ENCODE measurements around the gene FBN1. TPM values are rescaled to one million over a fixed set of nuclear protein-coding genes. Genes with fewer than 3 reads are reported as not detected.

Gene FBN1
- total RNA-seq, 2 donors from 2014 or later: 0.91 to 1.6 TPM

- no peaks in the 10 kb centered on the region for H3K27me3 Mint-ChIP-seq
These were observed 178.7 kb downstream of the FBN1 start for GRCh38 chr15:48466820-48467219.

GRCh38 chr15:48466079-48466478 lies 179.4 kb downstream of the FBN1 start:
- Mint-ChIP-seq H3K27me3 (no peaks in the 10 kb centered on the region), H3K9me3 (no peaks in the 10 kb centered on the region), H3K4me1 (no peaks in the 10 kb centered on the region), H3K4me3 (no peak overlapping the region), H3K36me3 (ENCODE audit: low read depth) (no peaks in the 10 kb centered on the region), H3K27ac (no peak overlapping the region)
- no peak for ATAC-seq (replicated peaks)

More at GRCh38 chr15:48466820-48467219, 178.7 kb downstream of the FBN1 start:
- no peak overlapping the region for H3K4me3 Mint-ChIP-seq
- no peaks in the 10 kb centered on the region for H3K36me3 Mint-ChIP-seq (ENCODE audit: low read depth)
- ATAC-seq (replicated peaks): no peak
- no peaks in the 10 kb centered on the region for H3K9me3 Mint-ChIP-seq
- H3K27ac Mint-ChIP-seq: no peak overlapping the region
- H3K4me1 Mint-ChIP-seq: no peaks in the 10 kb centered on the region

- ATAC-seq (replicated peaks): no peak
- H3K9me3 Mint-ChIP-seq: no peaks in the 10 kb centered on the region
- no peaks in the 10 kb centered on the region for H3K27me3 Mint-ChIP-seq
- no peaks in the 10 kb centered on the region for H3K36me3 Mint-ChIP-seq (ENCODE audit: low read depth)
- H3K4me3 Mint-ChIP-seq: no peak overlapping the region
- no peak overlapping the region for H3K27ac Mint-ChIP-seq
- no peaks in the 10 kb centered on the region for H3K4me1 Mint-ChIP-seq
These were observed 180.1 kb downstream of the FBN1 start for GRCh38 chr15:48465410-48465809.

GRCh38 chr15:48463366-48463880 lies 182.1 kb downstream of the FBN1 start:
- Mint-ChIP-seq H3K36me3 (ENCODE audit: low read depth) (no peaks in the 10 kb centered on the region), H3K4me1 (no peaks in the 10 kb centered on the region), H3K4me3 (no peak overlapping the region), H3K27me3 (no peaks in the 10 kb centered on the region), H3K27ac (no peak overlapping the region), H3K9me3 (no peaks in the 10 kb centered on the region)
- no peak for ATAC-seq (replicated peaks)

GRCh38 chr15:48462688-48463087 lies 182.8 kb downstream of the FBN1 start:
- Mint-ChIP-seq H3K27ac (no peak overlapping the region), H3K4me3 (no peak overlapping the region), H3K36me3 (ENCODE audit: low read depth) (no peaks in the 10 kb centered on the region), H3K4me1 (no peaks in the 10 kb centered on the region), H3K9me3 (no peaks in the 10 kb centered on the region), H3K27me3 (no peaks in the 10 kb centered on the region)
- no peak for ATAC-seq (replicated peaks)

- Mint-ChIP-seq H3K36me3 (ENCODE audit: low read depth) (no peaks in the 10 kb centered on the region), H3K4me3 (no peak overlapping the region), H3K27ac (no peak overlapping the region), H3K27me3 (no peaks in the 10 kb centered on the region), H3K9me3 (no peaks in the 10 kb centered on the region), H3K4me1 (no peaks in the 10 kb centered on the region)
- ATAC-seq (replicated peaks): no peak
These were observed 185.7 kb downstream of the FBN1 start for GRCh38 chr15:48459571-48460442.

- no peaks in the 10 kb centered on the region for H3K4me1 Mint-ChIP-seq
- no peaks in the 10 kb centered on the region for H3K36me3 Mint-ChIP-seq (ENCODE audit: low read depth)
- no peak overlapping the region for H3K4me3 Mint-ChIP-seq
- H3K27ac Mint-ChIP-seq: no peak overlapping the region
- no peaks in the 10 kb centered on the region for H3K9me3 Mint-ChIP-seq
- no peak for ATAC-seq (replicated peaks)
- H3K27me3 Mint-ChIP-seq: no peaks in the 10 kb centered on the region
These were observed 186.6 kb downstream of the FBN1 start for GRCh38 chr15:48458876-48459275.

- Mint-ChIP-seq H3K27me3 (peaks cover 9% of the 10 kb centered on the region), H3K9me3 (no peaks in the 10 kb centered on the region), H3K4me3 (no peak overlapping the region), H3K4me1 (no peaks in the 10 kb centered on the region), H3K36me3 (ENCODE audit: low read depth) (no peaks in the 10 kb centered on the region), H3K27ac (no peak overlapping the region)
- no peak for ATAC-seq (replicated peaks)
These were observed 189.4 kb downstream of the FBN1 start for GRCh38 chr15:48456134-48456533.

GRCh38 chr15:48451736-48452135 lies 193.8 kb downstream of the FBN1 start:
- no peaks in the 10 kb centered on the region for H3K9me3 Mint-ChIP-seq
- ATAC-seq (replicated peaks): no peak
- H3K27ac Mint-ChIP-seq: no peak overlapping the region
- H3K4me1 Mint-ChIP-seq: no peaks in the 10 kb centered on the region
- H3K36me3 Mint-ChIP-seq (ENCODE audit: low read depth): no peaks in the 10 kb centered on the region
- H3K4me3 Mint-ChIP-seq: no peak overlapping the region
- peaks cover 15% of the 10 kb centered on the region for H3K27me3 Mint-ChIP-seq

GRCh38 chr15:48451241-48451640 lies 194.3 kb downstream of the FBN1 start:
- H3K4me1 Mint-ChIP-seq: no peaks in the 10 kb centered on the region
- H3K27ac Mint-ChIP-seq: no peak overlapping the region
- no peaks in the 10 kb centered on the region for H3K36me3 Mint-ChIP-seq (ENCODE audit: low read depth)
- H3K9me3 Mint-ChIP-seq: no peaks in the 10 kb centered on the region
- peaks cover 15% of the 10 kb centered on the region for H3K27me3 Mint-ChIP-seq
- no peak for ATAC-seq (replicated peaks)
- no peak overlapping the region for H3K4me3 Mint-ChIP-seq

GRCh38 chr15:48449734-48450133 lies 195.8 kb downstream of the FBN1 start:
- Mint-ChIP-seq H3K27ac (no peak overlapping the region), H3K4me1 (no peaks in the 10 kb centered on the region), H3K9me3 (no peaks in the 10 kb centered on the region), H3K27me3 (peaks cover 18% of the 10 kb centered on the region), H3K36me3 (ENCODE audit: low read depth) (no peaks in the 10 kb centered on the region), H3K4me3 (no peak overlapping the region)
- ATAC-seq (replicated peaks): no peak

- Mint-ChIP-seq H3K36me3 (ENCODE audit: low read depth) (no peaks in the 10 kb centered on the region), H3K27ac (no peak overlapping the region), H3K27me3 (peaks cover 14% of the 10 kb centered on the region), H3K4me1 (no peaks in the 10 kb centered on the region), H3K4me3 (no peak overlapping the region), H3K9me3 (no peaks in the 10 kb centered on the region)
- no peak for ATAC-seq (replicated peaks)
These were observed 197.9 kb downstream of the FBN1 start for GRCh38 chr15:48447657-48448056.

- Mint-ChIP-seq H3K4me1 (no peaks in the 10 kb centered on the region), H3K9me3 (no peaks in the 10 kb centered on the region), H3K27ac (no peak overlapping the region), H3K27me3 (peaks cover 13% of the 10 kb centered on the region), H3K4me3 (no peak overlapping the region), H3K36me3 (ENCODE audit: low read depth) (no peaks in the 10 kb centered on the region)
- no peak for ATAC-seq (replicated peaks)
These were observed 198.5 kb downstream of the FBN1 start for GRCh38 chr15:48447058-48447457.

- peaks cover 3% of the 10 kb centered on the region for H3K27me3 Mint-ChIP-seq
- no peaks in the 10 kb centered on the region for H3K9me3 Mint-ChIP-seq
- no peaks in the 10 kb centered on the region for H3K36me3 Mint-ChIP-seq (ENCODE audit: low read depth)
- H3K4me1 Mint-ChIP-seq: no peaks in the 10 kb centered on the region
- H3K4me3 Mint-ChIP-seq: no peak overlapping the region
- H3K27ac Mint-ChIP-seq: no peak overlapping the region
- no peak for ATAC-seq (replicated peaks)
These were observed 203.5 kb downstream of the FBN1 start for GRCh38 chr15:48442011-48442410.

GRCh38 chr15:48440084-48440483 lies 205.4 kb downstream of the FBN1 start:
- H3K4me1 Mint-ChIP-seq: no peaks in the 10 kb centered on the region
- H3K27ac Mint-ChIP-seq: no peak overlapping the region
- H3K9me3 Mint-ChIP-seq: no peaks in the 10 kb centered on the region
- H3K27me3 Mint-ChIP-seq: peaks cover under 1% of the 10 kb centered on the region
- no peak overlapping the region for H3K4me3 Mint-ChIP-seq
- no peak for ATAC-seq (replicated peaks)
- no peaks in the 10 kb centered on the region for H3K36me3 Mint-ChIP-seq (ENCODE audit: low read depth)

Data from activated T-helper 17 cell treated with anti-CD3 and anti-CD28 coated beads, Interleukin-2, amount 50 U/mL, for 72 hours (primary cell).